Hematopoietic multipotent progenitor cell treated with erythropoietin and hydrocortisone succinate and interleukin-3 and kit ligand, for 17 days (in vitro differentiated cells): Measurements from ENCODE around the gene HTATSF1.

Source experiments
- DNase-seq: peaks from one replicate; pipeline ENCODE4 v3.0.0-alpha.2; 2015; ENCODE audit warnings: low spot score

The HTATSF1 gene

GRCh38 chrX:136496186-136496763 lies 1.1 kb upstream of the HTATSF1 start:
- no peak for DNase-seq

GRCh38 chrX:136496764-136497555 lies 432 bp upstream of the HTATSF1 start:
- peak; percentile 80 for DNase-seq

GRCh38 chrX:136519069-136519468 lies 21.7 kb downstream of the HTATSF1 start:
- no peak for DNase-seq

- DNase-seq: no peak
Observed at GRCh38 chrX:136523770-136524169, 26.4 kb downstream of the HTATSF1 start.

- no peak for DNase-seq
Observed at GRCh38 chrX:136525738-136526606, 28.6 kb downstream of the HTATSF1 start.

GRCh38 chrX:136528645-136529315 lies 31.4 kb downstream of the HTATSF1 start:
- DNase-seq: no peak

- no peak for DNase-seq
Observed at GRCh38 chrX:136529795-136530194, 32.4 kb downstream of the HTATSF1 start.

- no peak for DNase-seq
Observed at GRCh38 chrX:136531951-136532350, 34.6 kb downstream of the HTATSF1 start, which contains the start of gene VGLL1. Gene VGLL1 (plus strand): TSS chrX:136532215. CDS start chrX:136536021, 3,806 bp downstream.

GRCh38 chrX:136534131-136534530 lies 36.7 kb downstream of the HTATSF1 start:
- DNase-seq: no peak

GRCh38 chrX:136538811-136539210 lies 41.4 kb downstream of the HTATSF1 start:
- no peak for DNase-seq

- DNase-seq: no peak
Observed at GRCh38 chrX:136540226-136540625, 42.8 kb downstream of the HTATSF1 start.

- DNase-seq: no peak
Observed at GRCh38 chrX:136541294-136541693, 43.9 kb downstream of the HTATSF1 start.

GRCh38 chrX:136542281-136542680 lies 44.9 kb downstream of the HTATSF1 start:
- no peak for DNase-seq

GRCh38 chrX:136546371-136546781 lies 49.0 kb downstream of the HTATSF1 start:
- DNase-seq: no peak

- no peak for DNase-seq
Observed at GRCh38 chrX:136549226-136549625, 51.8 kb downstream of the HTATSF1 start.

- no peak for DNase-seq
Observed at GRCh38 chrX:136551410-136551809, 54.0 kb downstream of the HTATSF1 start.

GRCh38 chrX:136555694-136556093 lies 58.3 kb downstream of the HTATSF1 start:
- DNase-seq: no peak
